Karpas-422 (cell line): ENCODE measurements around the gene INTS2. TPM values are rescaled to one million over a fixed set of nuclear protein-coding genes. Genes with fewer than 3 reads are reported as not detected.

Source experiments
- DNase-seq: peaks from one replicate; pipeline ENCODE4 v3.0.0-alpha.2; 2015
- H2AFZ ChIP-seq: fragments of 200-600 bp; sonication (generic); 2 replicates; pipeline ENCODE4 v1.6.1; 2014; ENCODE audit warnings: antibody characterized with exemption, low read length, mixed read lengths
- H3K27ac ChIP-seq: fragments of 200-600 bp; sonication (generic); 2 replicates; pipeline ENCODE4 v1.5.1; 2014; ENCODE audit warnings: mild to moderate bottlenecking, low read length, moderate library complexity
- H3K27me3 ChIP-seq: fragments of 200-600 bp; sonication (generic); 2 replicates; pipeline ENCODE4 v1.6.1; 2014; ENCODE audit warnings: low read length, mixed read lengths
- H3K36me3 ChIP-seq: fragments of 200-600 bp; sonication (generic); 2 replicates; pipeline ENCODE4 v1.6.1; 2014; ENCODE audit warnings: low read length, mixed read lengths; ENCODE audit not compliant: insufficient read depth
- H3K4me1 ChIP-seq: fragments of 200-600 bp; sonication (generic); 2 replicates; pipeline ENCODE4 v1.6.1; 2014; ENCODE audit warnings: mild to moderate bottlenecking, low read length, mixed read lengths
- H3K4me2 ChIP-seq: fragments of 200-600 bp; sonication (generic); 2 replicates; pipeline ENCODE4 v1.6.1; 2014; ENCODE audit warnings: low read length, low read depth, mild to moderate bottlenecking; ENCODE audit not compliant: poor library complexity, severe bottlenecking
- H3K4me3 ChIP-seq: fragments of 200-600 bp; sonication (generic); 2 replicates; pipeline ENCODE4 v1.5.1; 2014; ENCODE audit warnings: mild to moderate bottlenecking, antibody characterized with exemption, low read length, mixed read lengths
- H3K79me2 ChIP-seq: fragments of 200-600 bp; sonication (generic); 2 replicates; pipeline ENCODE4 v1.6.1; 2014; ENCODE audit warnings: mild to moderate bottlenecking, low read length, mixed read lengths
- H3K9ac ChIP-seq: fragments of 200-600 bp; sonication (generic); 2 replicates; pipeline ENCODE4 v1.6.0; 2014; ENCODE audit warnings: low read length
- H3K9me2 ChIP-seq: fragments of 200-600 bp; sonication (generic), shearing (Covaris generic); replicated peaks from 2 replicates; pipeline ENCODE4 v1.6.0; 2014; ENCODE audit warnings: mild to moderate bottlenecking, low read length, moderate library complexity; ENCODE audit not compliant: insufficient read depth
- H3K9me3 ChIP-seq: fragments of 300-700, 200-600 bp; sonication (generic); 2 replicates; pipeline ENCODE4 v1.6.1; 2014; ENCODE audit warnings: low read length, mixed read lengths
- H4K20me1 ChIP-seq: fragments of 200-600 bp; sonication (generic); 2 replicates; pipeline ENCODE4 v1.6.1; 2014; ENCODE audit warnings: mild to moderate bottlenecking, antibody characterized with exemption, low read length, low read depth; ENCODE audit not compliant: insufficient read depth
- total RNA-seq: library from RNA; depleted of rRNA; stranded (reverse); fragments of >200 nt; shearing (Covaris generic); gene quantifications from 2 replicates; pipeline ENCODE4 v1.2.3, GENCODE V29; 2014; ENCODE audit warnings: low replicate concordance; rRNA removed

The INTS2 gene, protein sequence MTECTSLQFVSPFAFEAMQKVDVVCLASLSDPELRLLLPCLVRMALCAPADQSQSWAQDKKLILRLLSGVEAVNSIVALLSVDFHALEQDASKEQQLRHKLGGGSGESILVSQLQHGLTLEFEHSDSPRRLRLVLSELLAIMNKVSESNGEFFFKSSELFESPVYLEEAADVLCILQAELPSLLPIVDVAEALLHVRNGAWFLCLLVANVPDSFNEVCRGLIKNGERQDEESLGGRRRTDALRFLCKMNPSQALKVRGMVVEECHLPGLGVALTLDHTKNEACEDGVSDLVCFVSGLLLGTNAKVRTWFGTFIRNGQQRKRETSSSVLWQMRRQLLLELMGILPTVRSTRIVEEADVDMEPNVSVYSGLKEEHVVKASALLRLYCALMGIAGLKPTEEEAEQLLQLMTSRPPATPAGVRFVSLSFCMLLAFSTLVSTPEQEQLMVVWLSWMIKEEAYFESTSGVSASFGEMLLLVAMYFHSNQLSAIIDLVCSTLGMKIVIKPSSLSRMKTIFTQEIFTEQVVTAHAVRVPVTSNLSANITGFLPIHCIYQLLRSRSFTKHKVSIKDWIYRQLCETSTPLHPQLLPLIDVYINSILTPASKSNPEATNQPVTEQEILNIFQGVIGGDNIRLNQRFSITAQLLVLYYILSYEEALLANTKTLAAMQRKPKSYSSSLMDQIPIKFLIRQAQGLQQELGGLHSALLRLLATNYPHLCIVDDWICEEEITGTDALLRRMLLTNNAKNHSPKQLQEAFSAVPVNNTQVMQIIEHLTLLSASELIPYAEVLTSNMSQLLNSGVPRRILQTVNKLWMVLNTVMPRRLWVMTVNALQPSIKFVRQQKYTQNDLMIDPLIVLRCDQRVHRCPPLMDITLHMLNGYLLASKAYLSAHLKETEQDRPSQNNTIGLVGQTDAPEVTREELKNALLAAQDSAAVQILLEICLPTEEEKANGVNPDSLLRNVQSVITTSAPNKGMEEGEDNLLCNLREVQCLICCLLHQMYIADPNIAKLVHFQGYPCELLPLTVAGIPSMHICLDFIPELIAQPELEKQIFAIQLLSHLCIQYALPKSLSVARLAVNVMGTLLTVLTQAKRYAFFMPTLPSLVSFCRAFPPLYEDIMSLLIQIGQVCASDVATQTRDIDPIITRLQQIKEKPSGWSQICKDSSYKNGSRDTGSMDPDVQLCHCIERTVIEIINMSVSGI
- total RNA-seq, result 18.7 and 34.7 TPM in 2 replicates

DNA sequence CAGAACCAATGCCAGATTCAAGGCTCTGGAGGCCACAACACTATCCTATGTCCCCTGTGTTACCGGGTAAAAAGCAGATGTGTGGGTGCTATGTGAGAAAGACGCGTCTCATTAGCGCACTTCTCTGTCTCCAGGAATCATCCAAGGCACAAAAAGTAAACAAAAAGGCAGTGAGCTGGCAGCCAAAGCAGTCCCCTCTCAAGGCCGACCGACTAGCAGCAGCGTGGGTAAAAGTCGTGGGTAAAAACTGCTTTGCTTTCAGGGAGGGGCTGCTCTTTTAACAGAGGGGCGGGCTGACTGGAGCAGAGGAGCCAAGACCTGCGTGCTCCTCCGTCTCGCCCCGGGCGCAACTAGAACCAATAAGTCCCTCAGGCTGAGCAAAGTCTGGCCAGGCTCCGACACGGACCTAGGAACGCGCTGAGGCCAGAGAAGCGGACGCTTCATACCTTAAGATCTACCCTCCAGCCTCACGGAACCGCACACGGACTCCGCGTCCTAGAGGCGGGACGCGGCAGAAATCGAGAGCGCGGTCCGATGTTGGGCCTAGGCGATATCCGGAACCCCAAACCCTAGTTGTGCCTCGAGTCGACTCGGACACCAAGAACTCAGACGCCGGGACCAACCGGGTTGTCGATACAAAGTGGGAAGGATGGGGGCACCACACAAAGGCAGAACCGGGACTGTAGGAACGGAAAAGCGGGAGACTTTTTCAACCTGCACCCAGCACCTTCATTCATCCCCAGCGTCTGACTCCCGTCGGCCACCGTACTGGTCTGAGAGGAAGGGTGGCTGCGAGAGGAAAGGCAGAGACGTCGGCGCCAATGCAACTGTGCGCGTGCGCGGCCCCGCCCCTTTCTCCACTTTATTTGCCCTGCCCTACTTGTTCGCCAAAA is at the start of gene INTS2:
Gene INTS2 (minus strand): TSS at position 775 of the 893 bp plus-strand sequence. CDS start 1,338 bp downstream, outside the sequence.
- H3K36me3 ChIP-seq, result no peaks in the 10 kb centered on the region
- H3K4me2 ChIP-seq, result peak within 1 kb of the TSS; percentile 82
- peak within 1 kb of the TSS; percentile 95 for H2AFZ ChIP-seq
- H3K79me2 ChIP-seq, result peaks cover 16% of the 10 kb centered on the region
- peak within 1 kb of the TSS; percentile 80 for H3K4me3 ChIP-seq
- H3K9ac ChIP-seq, result peak within 1 kb of the TSS; percentile 87
- no peaks in the 10 kb centered on the region for H3K27me3 ChIP-seq
- peaks cover 15% of the 10 kb centered on the region for H3K4me1 ChIP-seq
- DNase-seq, result peak; percentile 97
- H3K9me3 ChIP-seq, result no peaks in the 10 kb centered on the region
- no peaks in the 10 kb centered on the region for H4K20me1 ChIP-seq
- peak within 1 kb of the TSS; percentile 68 for H3K27ac ChIP-seq
- H3K9me2 ChIP-seq, result no peaks in the 10 kb centered on the region

DNA sequence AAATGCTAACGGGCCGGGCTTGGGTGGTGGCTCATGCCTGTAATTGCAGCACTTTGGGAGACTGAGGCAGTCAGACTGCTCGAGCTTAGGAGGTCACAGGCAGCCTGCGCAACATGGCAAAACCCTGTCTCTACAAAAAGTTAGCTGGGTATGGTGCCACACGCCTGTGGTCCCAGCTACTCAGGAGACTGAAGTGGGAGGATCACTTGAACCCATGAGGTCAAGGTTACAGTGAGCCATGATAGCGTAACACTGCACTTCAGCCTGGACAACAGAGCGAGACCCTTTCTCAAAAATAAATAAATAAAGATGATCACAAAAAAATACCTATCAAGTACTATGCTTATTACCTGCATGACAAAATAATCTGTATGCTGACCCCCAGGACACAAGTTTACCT is 46.3 kb upstream of the INTS2 start:
- no peaks in the 10 kb centered on the region for H3K9me3 ChIP-seq
- no peaks in the 10 kb centered on the region for H3K27me3 ChIP-seq
- H3K9ac ChIP-seq, result no peak overlapping the region
- peaks cover 66% of the 10 kb centered on the region for H3K79me2 ChIP-seq
- H3K9me2 ChIP-seq, result no peaks in the 10 kb centered on the region
- no peak overlapping the region for H3K4me3 ChIP-seq
- H3K4me1 ChIP-seq, result peaks cover 4% of the 10 kb centered on the region
- H4K20me1 ChIP-seq, result no peaks in the 10 kb centered on the region
- H2AFZ ChIP-seq, result no peak overlapping the region
- no peak overlapping the region for H3K27ac ChIP-seq
- H3K36me3 ChIP-seq, result peaks cover 39% of the 10 kb centered on the region
- H3K4me2 ChIP-seq, result no peak overlapping the region
- no peak for DNase-seq

DNA sequence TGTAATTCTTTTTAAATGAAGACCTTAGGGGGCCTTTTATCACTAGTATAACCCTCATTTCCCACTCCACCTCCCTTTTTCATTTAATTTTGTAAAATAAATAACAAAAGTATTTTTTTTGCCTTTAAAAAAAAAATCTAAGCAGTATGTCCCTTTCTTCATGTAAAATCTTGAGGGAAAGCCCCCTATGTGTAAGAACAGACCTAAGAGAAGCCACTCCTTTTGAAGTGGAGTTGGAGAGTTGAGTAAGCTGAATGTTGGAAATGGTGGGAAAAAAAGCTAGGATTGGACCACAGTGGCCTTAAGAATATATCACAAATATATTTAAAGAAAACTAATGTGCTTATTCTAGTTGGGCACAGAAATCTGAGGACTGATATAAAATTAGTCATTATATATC is 44.5 kb upstream of the INTS2 start:
- no peaks in the 10 kb centered on the region for H3K9me2 ChIP-seq
- H4K20me1 ChIP-seq, result no peaks in the 10 kb centered on the region
- H3K9me3 ChIP-seq, result no peaks in the 10 kb centered on the region

DNA sequence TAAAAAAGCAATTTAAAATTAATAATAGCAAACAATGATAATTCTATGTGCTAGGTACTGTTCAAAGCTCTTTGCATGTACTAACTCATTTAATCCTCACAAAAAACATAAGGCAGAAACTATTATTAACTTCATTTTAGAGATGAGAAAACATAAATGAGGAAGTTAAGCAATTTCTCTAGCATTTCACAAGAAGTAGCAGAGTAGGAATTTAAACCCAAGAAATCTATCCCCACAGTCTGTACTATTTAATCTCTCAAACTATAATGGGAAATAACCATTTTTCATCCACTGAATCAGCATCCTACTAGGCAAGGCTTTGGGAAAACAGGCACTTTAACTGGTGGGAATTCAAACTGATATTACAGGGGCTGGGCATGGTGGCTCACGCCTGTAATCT is 42.2 kb upstream of the INTS2 start:
- Histone ChIP-seq H3K9ac (no peak overlapping the region), H4K20me1 (no peaks in the 10 kb centered on the region), H3K79me2 (peaks cover 48% of the 10 kb centered on the region), H3K9me2 (no peaks in the 10 kb centered on the region), H3K36me3 (peaks cover 47% of the 10 kb centered on the region), H3K27ac (no peak overlapping the region), H3K27me3 (no peaks in the 10 kb centered on the region), H3K9me3 (no peaks in the 10 kb centered on the region), H2AFZ (no peak overlapping the region), H3K4me1 (no peaks in the 10 kb centered on the region), H3K4me2 (no peak overlapping the region), H3K4me3 (no peak overlapping the region)
- DNase-seq, result no peak

More for the DNA sequence above, 44.5 kb upstream of the INTS2 start:
- Histone ChIP-seq H3K4me3 (no peak overlapping the region), H3K9ac (no peak overlapping the region), H2AFZ (no peak overlapping the region), H3K4me1 (peaks cover 4% of the 10 kb centered on the region), H3K79me2 (peaks cover 59% of the 10 kb centered on the region), H3K27me3 (no peaks in the 10 kb centered on the region), H3K27ac (no peak overlapping the region), H3K4me2 (no peak overlapping the region), H3K36me3 (peaks cover 32% of the 10 kb centered on the region)
- no peak for DNase-seq

DNA sequence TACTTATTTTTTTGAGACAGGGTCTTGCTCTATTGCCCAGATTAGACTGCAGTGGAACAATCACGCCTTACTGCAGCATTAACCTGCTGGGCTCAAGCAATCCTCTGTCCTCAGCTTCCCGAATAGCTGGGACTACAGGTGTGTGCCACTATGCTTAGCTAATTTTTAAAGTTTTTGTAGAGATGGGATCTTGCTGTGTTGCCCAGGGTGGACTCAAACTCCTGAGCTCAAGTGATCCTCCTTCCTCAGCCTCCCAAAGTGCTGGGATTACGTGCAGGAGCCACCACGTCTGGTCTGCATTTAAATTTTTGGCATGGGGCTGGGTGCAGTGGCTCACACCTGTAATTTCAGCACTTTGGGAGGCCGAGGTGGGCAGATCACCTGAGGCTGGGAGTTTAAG is 41.0 kb upstream of the INTS2 start:
- Histone ChIP-seq H3K4me2 (no peak overlapping the region), H3K9me3 (no peaks in the 10 kb centered on the region), H4K20me1 (no peaks in the 10 kb centered on the region), H3K4me1 (no peaks in the 10 kb centered on the region; the same call in 1 of the 2 replicates), H3K9me2 (no peaks in the 10 kb centered on the region), H3K27ac (no peak overlapping the region), H2AFZ (no peak overlapping the region), H3K79me2 (peaks cover 47% of the 10 kb centered on the region), H3K27me3 (no peaks in the 10 kb centered on the region), H3K4me3 (no peak overlapping the region), H3K36me3 (peaks cover 52% of the 10 kb centered on the region), H3K9ac (no peak overlapping the region)
- DNase-seq, result no peak

DNA sequence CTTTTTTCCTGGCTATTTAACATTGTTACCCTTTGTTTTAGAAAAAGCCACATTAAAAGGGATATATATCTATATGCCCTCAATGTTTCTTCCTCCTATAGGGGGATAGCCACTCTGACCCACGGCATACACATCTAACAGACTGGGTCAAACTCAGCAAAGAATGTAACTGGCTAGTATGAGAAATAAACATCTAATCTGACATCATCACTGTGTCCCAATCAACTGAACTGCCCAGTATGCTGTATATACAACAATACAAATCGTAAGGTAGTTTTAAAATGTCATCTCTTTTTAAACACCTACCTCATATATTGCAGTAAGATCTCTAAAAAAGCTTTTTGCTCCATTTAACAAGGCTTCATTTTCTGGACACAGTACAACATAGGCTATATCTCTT is 39.9 kb upstream of the INTS2 start:
- H3K27ac ChIP-seq, result no peak overlapping the region

DNA sequence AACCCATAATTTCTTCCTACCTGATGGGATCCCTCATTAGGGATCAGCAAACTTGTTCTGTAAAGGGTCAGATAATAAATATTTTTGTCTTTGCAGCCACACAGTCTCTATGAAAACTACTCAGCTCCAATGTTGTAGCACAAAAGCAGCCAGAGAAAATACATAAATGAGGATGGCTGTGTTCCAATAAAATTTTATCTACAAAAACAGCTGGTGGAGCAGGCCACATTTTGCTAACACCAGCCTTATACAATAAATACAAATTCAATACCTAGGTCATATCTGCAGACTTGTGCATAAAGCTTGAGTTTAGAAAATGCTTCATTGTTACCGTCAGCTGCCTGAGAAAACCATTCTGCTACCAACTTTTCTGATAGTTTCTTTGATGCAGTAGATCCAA is 38.4 kb upstream of the INTS2 start:
- no peaks in the 10 kb centered on the region for H4K20me1 ChIP-seq
- H3K36me3 ChIP-seq, result peaks cover 56% of the 10 kb centered on the region
- no peaks in the 10 kb centered on the region for H3K9me2 ChIP-seq
- H3K27me3 ChIP-seq, result no peaks in the 10 kb centered on the region
- no peak overlapping the region for H2AFZ ChIP-seq
- peaks cover 40% of the 10 kb centered on the region for H3K79me2 ChIP-seq
- DNase-seq, result no peak
- H3K4me1 ChIP-seq, result no peaks in the 10 kb centered on the region; the same call in 1 of the 2 replicates
- H3K4me2 ChIP-seq, result no peak overlapping the region
- no peaks in the 10 kb centered on the region for H3K9me3 ChIP-seq
- no peak overlapping the region for H3K4me3 ChIP-seq
- no peak overlapping the region for H3K27ac ChIP-seq
- no peak overlapping the region for H3K9ac ChIP-seq

More for the DNA sequence above, 39.9 kb upstream of the INTS2 start:
- no peaks in the 10 kb centered on the region for H3K27me3 ChIP-seq
- H4K20me1 ChIP-seq, result no peaks in the 10 kb centered on the region
- no peak for DNase-seq
- no peak overlapping the region for H2AFZ ChIP-seq
- H3K9me2 ChIP-seq, result no peaks in the 10 kb centered on the region
- H3K9ac ChIP-seq, result no peak overlapping the region
- H3K79me2 ChIP-seq, result peaks cover 45% of the 10 kb centered on the region
- H3K4me1 ChIP-seq, result no peaks in the 10 kb centered on the region; the same call in 1 of the 2 replicates
- H3K4me2 ChIP-seq, result no peak overlapping the region
- H3K4me3 ChIP-seq, result no peak overlapping the region
- H3K36me3 ChIP-seq, result peaks cover 58% of the 10 kb centered on the region
- no peaks in the 10 kb centered on the region for H3K9me3 ChIP-seq
